Type B pancreatic cell (in vitro differentiated cells): Measurements from ENCODE around the gene TUBA4A. TPM values are rescaled to one million over a fixed set of nuclear protein-coding genes. Genes with fewer than 3 reads are reported as not detected.

Experiments
- DNase-seq: peaks from one replicate; pipeline ENCODE4 v3.0.0; 2021; ENCODE audit warnings: mixed read lengths; ENCODE audit not compliant: unreplicated experiment; ENCODE audit errors: extremely low spot score
- H3K27ac Mint-ChIP-seq: 2 replicates; pipeline ENCODE4 v1.8.0; 2021; ENCODE audit warnings: mild to moderate bottlenecking, mixed read lengths
- H3K27me3 Mint-ChIP-seq: 2 replicates; pipeline ENCODE4 v1.8.0; 2021; ENCODE audit warnings: mixed read lengths
- H3K36me3 Mint-ChIP-seq: 2 replicates; pipeline ENCODE4 v1.8.0; 2021; ENCODE audit warnings: mixed read lengths
- H3K4me1 Mint-ChIP-seq: one replicate; pipeline ENCODE4 v1.8.0; 2021; ENCODE audit warnings: mixed read lengths; ENCODE audit not compliant: unreplicated experiment
- H3K4me3 Mint-ChIP-seq: 2 replicates; pipeline ENCODE4 v1.8.0; 2021; ENCODE audit warnings: mild to moderate bottlenecking, mixed read lengths
- H3K9me3 Mint-ChIP-seq: 2 replicates; pipeline ENCODE4 v1.8.0; 2021; ENCODE audit warnings: mixed read lengths
- CTCF ChIP-seq: fragments of 200-600 bp; sonication (generic); conservative IDR thresholded peaks from 2 replicates; pipeline ENCODE4 v1.5.0; 2021; ENCODE audit warnings: antibody characterized with exemption, mild to moderate bottlenecking
- total RNA-seq: library from RNA; stranded (reverse); gene quantifications from 2 replicates; pipeline ENCODE4 v1.2.1, GENCODE V29; 2021; ENCODE audit warnings: low replicate concordance

TUBA4A gene
- total RNA-seq, 1 donor from 2014 or later: 25.4 TPM

GRCh38 chr2:219245899-219246230 lies 7.9 kb downstream of the TUBA4A start:
- peak overlapping the region; percentile 95 for H3K4me3 Mint-ChIP-seq

GRCh38 chr2:219245148-219245898 lies 8.4 kb downstream of the TUBA4A start, which contains the start of the genes GLB1L and STK16:
GLB1L (minus strand) TSS chr2:219245444; CDS start chr2:219243573, 1,871 bp downstream.
STK16 (plus strand) TSS chr2:219245479; CDS start chr2:219246000, 521 bp downstream.
- no peaks in the 10 kb centered on the region for H3K36me3 Mint-ChIP-seq
- peaks cover 14% of the 10 kb centered on the region for H3K4me1 Mint-ChIP-seq
- H3K4me3 Mint-ChIP-seq: peak within 1 kb of the TSS; percentile 95
- H3K27ac Mint-ChIP-seq: peak within 1 kb of the TSS; percentile 93
- DNase-seq: peak; percentile 95
- TF ChIP-seq CTCF: no peak
- no peaks in the 10 kb centered on the region for H3K9me3 Mint-ChIP-seq
- no peaks in the 10 kb centered on the region for H3K27me3 Mint-ChIP-seq

More at GRCh38 chr2:219245899-219246230, 7.9 kb downstream of the TUBA4A start:
- no peak for DNase-seq
- Mint-ChIP-seq H3K36me3 (no peaks in the 10 kb centered on the region), H3K27me3 (peaks cover 2% of the 10 kb centered on the region), H3K4me1 (peaks cover 14% of the 10 kb centered on the region), H3K9me3 (no peaks in the 10 kb centered on the region), H3K27ac (peak overlapping the region; percentile 93)
- no peak for TF ChIP-seq CTCF

- Mint-ChIP-seq H3K27me3 (no peaks in the 10 kb centered on the region), H3K36me3 (no peaks in the 10 kb centered on the region), H3K4me1 (peaks cover 13% of the 10 kb centered on the region), H3K27ac (peak overlapping the region; percentile 93), H3K9me3 (no peaks in the 10 kb centered on the region), H3K4me3 (peak overlapping the region; percentile 95)
- TF ChIP-seq CTCF: no peak
- DNase-seq: no peak
Measured at GRCh38 chr2:219244789-219245147, 8.9 kb downstream of the TUBA4A start.

GRCh38 chr2:219243291-219243761 lies 10.4 kb downstream of the TUBA4A start:
- Mint-ChIP-seq H3K27ac (no peak overlapping the region), H3K36me3 (no peaks in the 10 kb centered on the region), H3K27me3 (no peaks in the 10 kb centered on the region), H3K9me3 (no peaks in the 10 kb centered on the region), H3K4me3 (peak overlapping the region; percentile 72), H3K4me1 (no peaks in the 10 kb centered on the region)
- TF ChIP-seq CTCF: no peak
- no peak for DNase-seq

GRCh38 chr2:219234331-219234730 lies 19.4 kb downstream of the TUBA4A start:
- Mint-ChIP-seq H3K36me3 (peaks cover 10% of the 10 kb centered on the region), H3K9me3 (no peaks in the 10 kb centered on the region), H3K27me3 (no peaks in the 10 kb centered on the region), H3K4me1 (peaks cover 7% of the 10 kb centered on the region), H3K4me3 (no peak overlapping the region), H3K27ac (no peak overlapping the region)
- no peak for TF ChIP-seq CTCF
- DNase-seq: no peak
